H9 (cell line): ENCODE data around the gene LBH. TPM values are rescaled to one million over a fixed set of nuclear protein-coding genes. Genes with fewer than 3 reads are reported as not detected.
"Not testable (repeated sequence)": the region's sequence is repeated elsewhere in the genome, so short reads cannot be mapped to it uniquely, and the experiment has no call there.

Experiments
- DNase-seq: peaks from one replicate; pipeline ENCODE4 v3.0.0-alpha.2; 2017
- H2AFZ ChIP-seq: one replicate; pipeline ENCODE4 v1.6.1; 2013; ENCODE audit warnings: mild to moderate bottlenecking, low read length, control low read depth, moderate library complexity
- H2AK5ac ChIP-seq: 2 replicates; pipeline ENCODE4 v1.6.1; 2013; ENCODE audit warnings: low read length, control low read depth, mixed read lengths; ENCODE audit not compliant: insufficient read length
- H2BK120ac ChIP-seq: one replicate; pipeline ENCODE4 v1.6.1; 2013; ENCODE audit warnings: low read depth, mild to moderate bottlenecking, low read length, control low read depth, inconsistent platforms; ENCODE audit not compliant: poor library complexity, severe bottlenecking
- H2BK12ac ChIP-seq: 2 replicates; pipeline ENCODE4 v1.6.1; 2013; ENCODE audit warnings: low read length, control low read depth, mixed read lengths, low read depth; ENCODE audit not compliant: insufficient read length
- H2BK15ac ChIP-seq: 2 replicates; pipeline ENCODE4 v1.6.1; 2013; ENCODE audit warnings: low read depth, low read length, control low read depth
- H2BK20ac ChIP-seq: one replicate; pipeline ENCODE4 v1.6.1; 2013; ENCODE audit warnings: low read depth, mild to moderate bottlenecking, low read length, control low read depth, inconsistent platforms; ENCODE audit not compliant: poor library complexity, severe bottlenecking
- H2BK5ac ChIP-seq: 2 replicates; pipeline ENCODE4 v1.6.1; 2013; ENCODE audit warnings: low read length, control low read depth, mixed read lengths; ENCODE audit not compliant: insufficient read length
- H3K14ac ChIP-seq: 2 replicates; pipeline ENCODE4 v1.6.1; 2013; ENCODE audit warnings: low read length, control low read depth; ENCODE audit not compliant: insufficient read depth
- H3K18ac ChIP-seq: 2 replicates; pipeline ENCODE4 v1.6.1; 2013; ENCODE audit warnings: low read depth, mild to moderate bottlenecking, mixed read lengths, low read length, control low read depth; ENCODE audit not compliant: insufficient read length
- H3K23ac ChIP-seq: 2 replicates; pipeline ENCODE4 v1.6.1; 2013; ENCODE audit warnings: low read length, control low read depth, mixed read lengths, low read depth; ENCODE audit not compliant: insufficient read length
- H3K23me2 ChIP-seq: 2 replicates; pipeline ENCODE4 v1.6.1; 2013; ENCODE audit warnings: low read depth, mild to moderate bottlenecking, mixed read lengths, low read length, control low read depth; ENCODE audit not compliant: insufficient read length, poor library complexity, severe bottlenecking
- H3K27ac ChIP-seq: 2 replicates; pipeline ENCODE4 v1.5.1; 2013; ENCODE audit warnings: low read length, control low read depth, mixed read lengths, low read depth; ENCODE audit not compliant: insufficient read length
- H3K27me3 ChIP-seq: 2 replicates; pipeline ENCODE4 v1.6.1; 2013; ENCODE audit warnings: low read length, control low read depth, inconsistent platforms; ENCODE audit not compliant: insufficient read depth
- H3K4ac ChIP-seq: 2 replicates; pipeline ENCODE4 v1.6.1; 2013; ENCODE audit warnings: low read depth, mild to moderate bottlenecking, control low read depth, inconsistent platforms, low read length, moderate library complexity
- H3K4me1 ChIP-seq: 2 replicates; pipeline ENCODE4 v1.6.1; 2013; ENCODE audit warnings: low read length, control low read depth, inconsistent platforms; ENCODE audit not compliant: insufficient read depth
- H3K4me2 ChIP-seq: 2 replicates; pipeline ENCODE4 v1.6.1; 2013; ENCODE audit warnings: low read length, control low read depth, mixed read lengths; ENCODE audit not compliant: insufficient read length, insufficient read depth
- H3K56ac ChIP-seq: 2 replicates; pipeline ENCODE4 v1.6.1; 2013; ENCODE audit warnings: low read depth, mild to moderate bottlenecking, mixed read lengths, low read length, control low read depth; ENCODE audit not compliant: insufficient read length
- H3K79me1 ChIP-seq: 2 replicates; pipeline ENCODE4 v1.6.1; 2013; ENCODE audit warnings: low read depth, mild to moderate bottlenecking, moderate library complexity, low read length, control low read depth, inconsistent platforms; ENCODE audit not compliant: insufficient read depth, poor library complexity, severe bottlenecking
- H3K79me2 ChIP-seq: 2 replicates; pipeline ENCODE4 v1.6.1; 2013; ENCODE audit warnings: low read length, control low read depth, inconsistent platforms; ENCODE audit not compliant: insufficient read depth
- H3K9ac ChIP-seq: 2 replicates; pipeline ENCODE4 v1.6.1; 2013; ENCODE audit warnings: low read length, control low read depth, mixed read lengths; ENCODE audit not compliant: insufficient read length; ENCODE audit errors: extremely low read depth
- H3K9me3 ChIP-seq: one replicate; pipeline ENCODE4 v1.6.1; 2013; ENCODE audit warnings: low read depth, low read length, inconsistent platforms; ENCODE audit not compliant: control insufficient read depth
- H3T11ph ChIP-seq: one replicate; pipeline ENCODE4 v1.6.1; 2013; ENCODE audit warnings: mild to moderate bottlenecking, low read length, control low read depth, inconsistent platforms
- H4K20me1 ChIP-seq: one replicate; pipeline ENCODE4 v1.6.1; 2013; ENCODE audit not compliant: control insufficient read depth, insufficient read length, insufficient read depth
- H4K5ac ChIP-seq: 2 replicates; pipeline ENCODE4 v1.6.1; 2013; ENCODE audit warnings: low read depth, mild to moderate bottlenecking, mixed read lengths, low read length, control low read depth; ENCODE audit not compliant: insufficient read length
- H4K8ac ChIP-seq: replicated peaks from 2 replicates; pipeline ENCODE4 v1.6.1; 2013; ENCODE audit warnings: low read length, control low read depth, mixed read lengths, low read depth; ENCODE audit not compliant: insufficient read length
- H4K91ac ChIP-seq: 2 replicates; pipeline ENCODE4 v1.6.1; 2013; ENCODE audit warnings: low read depth, mild to moderate bottlenecking, moderate library complexity, mixed read lengths, low read length, control low read depth; ENCODE audit not compliant: insufficient read length
- H3K27ac Mint-ChIP-seq, 3 experiments: 2 replicates in 2 of 3; 3 replicates in 1 of 3; pipeline ENCODE4 v1.8.0; 2020 to 2021; ENCODE audit warnings: mixed read lengths in 3 of 3, mild to moderate bottlenecking in 1 of 3, moderate library complexity in 1 of 3
- H3K27me3 Mint-ChIP-seq: 2 replicates; pipeline ENCODE4 v1.8.0; 2021; ENCODE audit warnings: low read depth, mild to moderate bottlenecking, moderate library complexity, mixed read lengths
- H3K36me3 Mint-ChIP-seq, 3 experiments: 2 replicates in 2 of 3; 3 replicates in 1 of 3; pipeline ENCODE4 v1.8.0; 2020 to 2021; ENCODE audit warnings: low read depth in 3 of 3, mixed read lengths in 3 of 3; ENCODE audit not compliant: insufficient read depth in 1 of 3
- H3K4me1 Mint-ChIP-seq, 2 experiments: 2 replicates each; pipeline ENCODE4 v1.8.0; 2020; ENCODE audit warnings: mixed read lengths in 2 of 2
- H3K4me3 Mint-ChIP-seq, 2 experiments: 2 replicates in 1 of 2; 3 replicates in 1 of 2; pipeline ENCODE4 v1.8.0; 2020 to 2021; ENCODE audit warnings: mild to moderate bottlenecking in 2 of 2, mixed read lengths in 2 of 2, moderate library complexity in 1 of 2
- H3K9me3 Mint-ChIP-seq, 2 experiments: 2 replicates in 1 of 2; 3 replicates in 1 of 2; pipeline ENCODE4 v1.8.0; 2020; ENCODE audit warnings: mild to moderate bottlenecking in 2 of 2, mixed read lengths in 2 of 2, moderate library complexity in 1 of 2
- CTCF ChIP-seq: fragments of 200-600 bp; sonication (generic); conservative IDR thresholded peaks from 3 replicates; pipeline ENCODE4 v1.8.0; 2021; ENCODE audit warnings: antibody characterized with exemption, mild to moderate bottlenecking
- WGBS: extraction: QIAGEN DNeasy Blood & Tissue Kit; methylation state at CpG from one replicate; pipeline ENCODE4 v1.1.7; 2013; ENCODE audit warnings: missing lambda C conversion rate, low lambda C conversion rate, mixed read lengths; ENCODE audit not compliant: insufficient read length; ENCODE audit errors: extremely low coverage; 5-methylcytosine and 5-hydroxymethylcytosine counted together
- total RNA-seq: library from RNA; stranded (reverse); gene quantifications from 2 replicates; pipeline ENCODE4 v1.2.1, GENCODE V29; 2021

The LBH gene
- total RNA-seq, 1 experiment from 2014 or later = 53.0 TPM

- Histone ChIP-seq H3K18ac (no peak overlapping the region), H4K5ac (no peak overlapping the region), H3K23ac (no peak overlapping the region), H3T11ph (no peak overlapping the region), H3K4me2 (no peak overlapping the region), H2BK120ac (no peak overlapping the region), H2AFZ (no peak overlapping the region), H3K9me3 (no peaks in the 10 kb centered on the region), H3K9ac (no peak overlapping the region), H4K91ac (no peak overlapping the region), H3K27me3 (no peaks in the 10 kb centered on the region), H2BK20ac (no peak overlapping the region), H3K23me2 (no peaks in the 10 kb centered on the region), H2BK5ac (no peak overlapping the region), H3K56ac (no peak overlapping the region), H2AK5ac (no peak overlapping the region), H4K8ac (no peak overlapping the region), H3K4ac (no peak overlapping the region), H2BK15ac (no peak overlapping the region), H3K14ac (no peak overlapping the region), H3K27ac (no peak overlapping the region), H2BK12ac (no peak overlapping the region), H4K20me1 (no peaks in the 10 kb centered on the region), H3K79me1 (no peaks in the 10 kb centered on the region), H3K79me2 (no peaks in the 10 kb centered on the region), H3K4me1 (no peaks in the 10 kb centered on the region)
- no CpG with 5 or more reads among the region's 5 CpGs for WGBS
- Mint-ChIP-seq H3K36me3 (no peaks in the 10 kb centered on the region), H3K9me3 (no peaks in the 10 kb centered on the region; a peak in 1 of 5 replicates), H3K4me3 (no peak overlapping the region), H3K27ac (no peak overlapping the region), H3K4me1 (peaks cover 23 to 24% of the 10 kb centered on the region in 2 experiments), H3K27me3 (no peaks in the 10 kb centered on the region; the same call in 1 of the 2 replicates)
- no peak for DNase-seq
- TF ChIP-seq CTCF = no peak
These were observed 37.0 kb downstream of the LBH start for GRCh38 chr2:30268296-30268871.

- H3K36me3 Mint-ChIP-seq, H2AK5ac ChIP-seq, H3K56ac ChIP-seq, DNase-seq, H3K4ac ChIP-seq, H3K27me3 Mint-ChIP-seq, H3K9me3 Mint-ChIP-seq, H3K23ac ChIP-seq, H3K23me2 ChIP-seq, H3K9me3 ChIP-seq, H3K18ac ChIP-seq, H3K27me3 ChIP-seq, H2BK15ac ChIP-seq, H2BK120ac ChIP-seq, H2AFZ ChIP-seq, H3K9ac ChIP-seq, H3K4me2 ChIP-seq, H4K20me1 ChIP-seq, H2BK20ac ChIP-seq, H4K91ac ChIP-seq, H2BK5ac ChIP-seq, H3K14ac ChIP-seq, H4K5ac ChIP-seq, H3K4me3 Mint-ChIP-seq, H3K4me1 ChIP-seq, H3T11ph ChIP-seq, H4K8ac ChIP-seq, H2BK12ac ChIP-seq, H3K79me1 ChIP-seq, H3K27ac ChIP-seq, H3K79me2 ChIP-seq: not testable (repeated sequence)
- Mint-ChIP-seq H3K4me1 (peaks cover 24 to 25% of the 10 kb centered on the region in 2 experiments), H3K27ac (peak overlapping the region in 2 of 3 experiments; percentile 23 to 58; a peak in 2 of 7 replicates)
- no CpG with 5 or more reads among the region's 16 CpGs for WGBS
These were observed 37.9 kb downstream of the LBH start for GRCh38 chr2:30269114-30269770.
